NB4 (cell line): ENCODE measurements around the gene DESI1.
"Not testable (repeated sequence)": the region's sequence is repeated elsewhere in the genome, so short reads cannot be mapped to it uniquely, and the experiment has no call there.

ENCODE experiments used
- DNase-seq: peaks from one replicate; pipeline ENCODE4 v3.0.0; 2010; ENCODE audit warnings: low read depth
- H3K4me3 ChIP-seq: one replicate; pipeline ENCODE4 v1.5.1; 2011; ENCODE audit warnings: mild to moderate bottlenecking, low read depth, low read length, moderate library complexity
- MYC ChIP-seq: IDR thresholded peaks from 2 replicates; pipeline ENCODE4 v1.6.1; 2011; ENCODE audit warnings: low read depth, low read length
- POLR2A ChIP-seq: IDR thresholded peaks from 2 replicates; pipeline ENCODE4 v1.6.1; 2011; ENCODE audit warnings: mild to moderate bottlenecking; ENCODE audit not compliant: insufficient read length; ENCODE audit errors: extremely low read depth
- TF ChIP-seq, protein P1 (sequence below): IDR thresholded peaks from 2 replicates; pipeline ENCODE4 v1.6.1; 2011; ENCODE audit warnings: low read depth, low read length
- TF ChIP-seq, protein P2 (sequence below): IDR thresholded peaks from one replicate; pipeline ENCODE4 v1.5.1; 2012; ENCODE audit warnings: low read depth, low read length

DESI1 gene

DNA sequence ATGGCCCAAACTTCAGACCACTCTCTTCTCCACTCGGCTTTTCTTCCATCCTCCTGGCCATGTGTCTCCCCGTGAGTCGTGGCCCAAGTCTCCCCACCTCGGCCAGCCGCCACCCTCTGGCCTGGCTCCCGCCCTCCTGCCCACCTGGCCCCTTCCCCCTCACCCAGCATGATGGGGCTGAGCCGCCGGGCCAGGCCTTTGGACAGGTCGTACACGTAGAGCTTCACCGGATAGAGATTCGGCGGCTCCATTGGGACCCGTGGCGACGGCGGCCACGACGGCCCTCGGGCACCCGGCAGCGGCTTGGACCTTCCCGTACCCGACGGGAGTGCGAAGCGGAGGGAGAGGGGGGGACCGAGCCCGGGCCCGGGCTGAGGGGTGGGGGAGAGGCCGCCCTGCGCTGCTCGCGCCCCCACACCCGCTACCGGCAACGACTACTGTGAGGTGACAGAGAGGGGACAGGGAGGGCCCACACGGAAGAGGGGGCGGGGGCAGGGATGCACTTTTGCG lies at the start of gene DESI1:
Gene DESI1 (minus strand): TSS at position 455 of the 510 bp plus-strand sequence. CDS start 204 bp downstream, at position 251.
- peak; percentile 56; the same call in 1 of the 2 replicates for TF ChIP-seq MYC
- TF ChIP-seq, protein P1, sequence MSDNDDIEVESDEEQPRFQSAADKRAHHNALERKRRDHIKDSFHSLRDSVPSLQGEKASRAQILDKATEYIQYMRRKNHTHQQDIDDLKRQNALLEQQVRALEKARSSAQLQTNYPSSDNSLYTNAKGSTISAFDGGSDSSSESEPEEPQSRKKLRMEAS: peak; percentile 34; the same call in 1 of the 2 replicates
- TF ChIP-seq, protein P2, sequence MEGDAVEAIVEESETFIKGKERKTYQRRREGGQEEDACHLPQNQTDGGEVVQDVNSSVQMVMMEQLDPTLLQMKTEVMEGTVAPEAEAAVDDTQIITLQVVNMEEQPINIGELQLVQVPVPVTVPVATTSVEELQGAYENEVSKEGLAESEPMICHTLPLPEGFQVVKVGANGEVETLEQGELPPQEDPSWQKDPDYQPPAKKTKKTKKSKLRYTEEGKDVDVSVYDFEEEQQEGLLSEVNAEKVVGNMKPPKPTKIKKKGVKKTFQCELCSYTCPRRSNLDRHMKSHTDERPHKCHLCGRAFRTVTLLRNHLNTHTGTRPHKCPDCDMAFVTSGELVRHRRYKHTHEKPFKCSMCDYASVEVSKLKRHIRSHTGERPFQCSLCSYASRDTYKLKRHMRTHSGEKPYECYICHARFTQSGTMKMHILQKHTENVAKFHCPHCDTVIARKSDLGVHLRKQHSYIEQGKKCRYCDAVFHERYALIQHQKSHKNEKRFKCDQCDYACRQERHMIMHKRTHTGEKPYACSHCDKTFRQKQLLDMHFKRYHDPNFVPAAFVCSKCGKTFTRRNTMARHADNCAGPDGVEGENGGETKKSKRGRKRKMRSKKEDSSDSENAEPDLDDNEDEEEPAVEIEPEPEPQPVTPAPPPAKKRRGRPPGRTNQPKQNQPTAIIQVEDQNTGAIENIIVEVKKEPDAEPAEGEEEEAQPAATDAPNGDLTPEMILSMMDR: no peak
- peak; percentile 51 for TF ChIP-seq POLR2A
- peak within 1 kb of the TSS; percentile 96 for H3K4me3 ChIP-seq
- no peak for DNase-seq

DNA sequence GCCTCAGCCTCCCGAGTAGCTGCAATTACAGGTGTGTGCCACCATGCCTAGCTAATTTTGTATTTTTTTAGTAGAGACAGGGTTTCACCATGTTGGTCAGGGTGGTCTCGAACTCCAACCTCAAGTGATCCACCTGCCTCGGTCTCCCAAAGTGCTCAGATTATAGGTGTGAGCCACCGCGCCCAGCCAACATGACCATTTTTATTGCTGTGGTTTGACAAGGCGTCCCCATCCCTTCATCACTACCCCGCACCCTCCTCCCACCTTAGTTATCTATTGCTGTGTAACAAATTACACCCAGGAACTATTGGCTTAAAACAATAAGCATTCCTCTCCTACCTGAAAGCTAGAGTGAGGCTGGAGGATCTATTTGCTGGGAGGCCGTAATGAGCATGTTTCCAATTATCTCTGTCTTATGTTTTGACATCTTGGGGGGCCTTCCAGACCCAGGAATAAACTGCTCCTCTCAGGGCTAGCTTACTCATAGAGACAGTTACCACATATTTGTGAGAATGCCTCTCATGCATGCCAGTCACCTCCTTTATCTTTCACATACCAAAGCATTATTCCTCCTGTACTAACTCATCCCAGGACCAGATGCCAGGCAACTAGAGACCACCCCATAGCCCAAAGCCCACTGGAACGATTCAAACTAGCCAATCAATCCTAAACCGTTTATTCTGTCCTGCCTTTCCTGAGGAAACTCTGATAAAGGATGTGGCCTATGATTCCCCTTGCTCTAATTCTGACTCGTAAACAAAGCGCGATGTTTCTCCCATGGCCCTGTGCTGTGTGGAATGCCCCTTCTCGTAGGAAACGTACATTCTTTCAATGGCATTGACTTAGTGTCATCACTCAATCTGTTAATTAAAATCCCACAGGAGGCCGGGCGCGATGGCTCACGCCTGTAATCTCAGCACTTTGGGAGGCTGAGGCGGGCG lies 48.4 kb upstream of the DESI1 start:
- no peak overlapping the region for H3K4me3 ChIP-seq
- TF ChIP-seq MYC: no peak
- TF ChIP-seq, protein P1: no peak
- TF ChIP-seq, protein P2: no peak
- TF ChIP-seq POLR2A: no peak
- no peak for DNase-seq

DNA sequence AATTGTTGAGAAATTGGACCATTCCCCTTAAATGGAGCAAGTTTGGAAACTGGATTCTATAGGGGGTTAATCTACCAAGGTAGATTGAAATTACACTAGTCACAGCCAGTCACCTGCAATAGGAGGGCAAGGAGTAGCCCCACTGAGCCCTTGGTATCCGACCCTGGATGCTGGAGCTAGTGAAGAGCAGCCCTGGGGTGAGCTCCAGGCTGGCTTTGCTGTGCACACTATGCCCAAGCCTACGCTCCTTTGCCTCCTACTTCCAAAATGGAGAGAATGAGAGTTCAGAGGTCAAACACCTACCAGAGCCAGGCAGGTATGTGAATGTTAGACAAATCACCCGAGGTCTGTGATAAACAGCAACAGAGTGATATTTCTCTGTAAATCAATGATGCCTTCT lies 44.1 kb upstream of the DESI1 start:
- DNase-seq: no peak
- H3K4me3 ChIP-seq: no peak overlapping the region
- TF ChIP-seq, protein P1: no peak
- TF ChIP-seq POLR2A (no peak), MYC (no peak)
- TF ChIP-seq, protein P2: no peak

DNA sequence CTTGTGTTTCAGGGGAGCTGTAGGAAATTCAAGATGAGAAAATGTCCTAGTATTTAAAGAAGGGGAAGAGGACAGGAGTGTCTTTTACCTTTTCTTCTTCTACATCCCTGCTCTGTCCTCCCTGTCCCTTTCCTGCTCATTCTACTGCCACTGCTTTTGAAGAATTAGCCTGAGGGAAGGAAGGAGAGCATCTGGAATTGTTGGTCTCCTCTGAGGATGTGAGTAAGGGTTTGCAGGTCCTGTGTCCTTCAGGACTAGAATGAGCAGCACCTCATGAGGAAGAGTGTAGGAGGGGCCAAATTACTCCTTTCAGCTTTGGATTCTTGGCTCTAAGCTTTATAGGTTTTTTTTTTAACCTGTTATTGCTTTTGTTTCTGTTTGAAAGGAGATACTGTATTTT lies 43.6 kb upstream of the DESI1 start:
- no peak for DNase-seq
- TF ChIP-seq POLR2A: no peak
- TF ChIP-seq, protein P1: no peak
- TF ChIP-seq, protein P2: no peak
- no peak for TF ChIP-seq MYC
- no peak overlapping the region for H3K4me3 ChIP-seq

DNA sequence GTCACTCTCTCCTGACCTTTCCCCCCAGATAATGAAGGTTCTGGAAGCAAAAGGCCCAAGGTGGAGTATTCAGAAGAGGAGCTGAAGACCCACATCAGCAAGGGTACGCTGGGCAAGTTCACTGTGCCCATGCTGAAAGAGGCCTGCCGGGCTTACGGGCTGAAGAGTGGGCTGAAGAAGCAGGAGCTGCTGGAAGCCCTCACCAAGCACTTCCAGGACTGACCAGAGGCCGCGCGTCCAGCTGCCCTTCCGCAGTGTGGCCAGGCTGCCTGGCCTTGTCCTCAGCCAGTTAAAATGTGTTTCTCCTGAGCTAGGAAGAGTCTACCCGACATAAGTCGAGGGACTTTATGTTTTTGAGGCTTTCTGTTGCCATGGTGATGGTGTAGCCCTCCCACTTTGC lies 42.8 kb upstream of the DESI1 start:
- DNase-seq, H3K4me3 ChIP-seq: not testable (repeated sequence)

DNA sequence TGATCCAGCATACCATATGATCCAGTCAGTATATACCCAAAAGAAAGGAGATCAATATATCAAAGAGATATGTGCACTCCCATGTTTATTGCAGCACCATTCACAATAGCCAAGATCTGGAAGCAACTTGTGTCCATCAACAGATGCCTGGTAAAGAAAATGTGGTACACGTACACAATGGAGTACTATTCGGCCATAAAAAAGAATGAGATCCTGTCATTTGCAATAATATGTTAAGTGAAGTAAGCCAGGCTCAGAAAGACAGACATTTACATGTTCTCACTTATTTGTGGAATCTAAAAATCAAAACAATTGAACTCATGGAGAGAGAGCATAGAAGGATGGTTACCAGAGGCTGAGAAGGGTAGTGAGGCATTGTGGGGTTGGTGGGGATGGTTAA lies 40.9 kb upstream of the DESI1 start:
- no peak for DNase-seq
- TF ChIP-seq MYC: no peak
- TF ChIP-seq, protein P1: no peak
- no peak for TF ChIP-seq POLR2A
- TF ChIP-seq, protein P2: no peak
- H3K4me3 ChIP-seq: no peak overlapping the region
